HG03460 (cell line): Measurements from ENCODE around the gene CREB3.

Experiments
- ATAC-seq: cut with Tn5 transposase; IDR thresholded peaks from one replicate; pipeline ENCODE4 v1.9.1; 2021; ENCODE audit not compliant: unreplicated experiment

CREB3 gene

GRCh38 chr9:35771943-35772342, 39.5 kb downstream of the CREB3 start:
- no peak for ATAC-seq

GRCh38 chr9:35774907-35775635, 42.6 kb downstream of the CREB3 start:
- no peak for ATAC-seq

- no peak for ATAC-seq
Observed at GRCh38 chr9:35776018-35776417, 43.6 kb downstream of the CREB3 start.

DNA sequence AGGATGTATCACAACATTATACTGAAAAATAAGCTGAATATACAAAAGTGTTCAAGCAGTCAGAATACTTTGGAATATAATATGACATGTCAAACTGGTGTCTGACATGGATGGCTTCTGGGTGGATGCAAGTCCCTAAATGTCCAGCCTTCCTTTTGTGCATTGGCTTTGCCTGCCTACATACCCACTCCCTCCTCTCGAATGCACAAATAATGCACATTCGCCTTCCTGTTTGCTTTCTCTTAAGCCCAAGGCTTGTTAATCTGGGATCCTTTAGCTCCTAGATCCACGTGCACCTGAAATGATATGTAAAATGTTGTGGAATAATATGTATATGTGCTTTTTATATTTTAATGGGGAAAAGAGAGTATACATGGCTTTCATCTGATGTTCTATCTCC, 46.0 kb downstream of the CREB3 start:
- ATAC-seq: no peak

GRCh38 chr9:35781066-35781465, 48.6 kb downstream of the CREB3 start:
- no peak for ATAC-seq

DNA sequence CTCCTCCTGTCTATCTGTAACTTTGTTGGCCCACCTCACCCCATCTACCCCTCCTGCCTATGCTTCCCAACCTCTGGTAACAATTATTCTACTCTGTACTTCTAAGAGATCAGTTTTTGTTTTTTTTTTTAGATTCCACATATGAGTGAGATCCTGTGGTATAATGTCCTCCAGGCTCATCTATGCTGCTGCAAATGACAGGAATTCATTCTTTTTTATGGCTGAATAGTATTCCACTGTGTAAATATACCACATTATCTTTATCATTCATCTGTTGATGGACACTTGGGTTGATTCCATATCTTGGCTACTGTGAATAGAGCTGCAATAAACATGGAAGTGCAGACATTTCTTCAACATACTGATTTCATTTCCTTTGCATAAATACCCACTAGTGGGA, 51.0 kb downstream of the CREB3 start:
- ATAC-seq: no peak
